Inflammatory macrophage treated with lipopolysaccharide for 1 hour (primary cell): ENCODE measurements around the gene EPHA6.
"Not testable (repeated sequence)": the region's sequence is repeated elsewhere in the genome, so short reads cannot be mapped to it uniquely, and the experiment has no call there.

Source experiments
- DNase-seq, 2 donors: peaks; one replicate each; pipeline ENCODE4 v3.0.0-alpha.2; 2020 to 2022

EPHA6 gene

DNA sequence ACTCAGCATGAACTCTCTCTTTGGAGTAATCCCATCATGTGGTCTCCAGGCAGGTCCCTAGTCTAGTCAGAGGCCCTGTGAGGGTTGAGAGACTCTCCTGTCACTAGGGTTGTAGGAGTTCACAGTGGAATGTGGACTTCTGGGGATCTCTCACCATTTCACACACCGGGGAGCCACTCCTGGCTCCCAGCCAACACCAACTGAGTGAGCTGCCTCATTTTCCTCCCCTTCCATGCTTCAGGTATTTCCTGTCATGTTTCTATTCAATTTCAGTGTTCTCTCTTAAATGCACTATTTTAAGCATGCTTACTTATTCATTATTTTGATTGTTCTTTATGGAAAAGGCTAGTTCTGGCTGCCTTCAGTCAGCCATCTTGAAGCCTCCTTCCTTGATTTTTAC is 482.6 kb downstream of the EPHA6 start:
- DNase-seq = no peak

DNA sequence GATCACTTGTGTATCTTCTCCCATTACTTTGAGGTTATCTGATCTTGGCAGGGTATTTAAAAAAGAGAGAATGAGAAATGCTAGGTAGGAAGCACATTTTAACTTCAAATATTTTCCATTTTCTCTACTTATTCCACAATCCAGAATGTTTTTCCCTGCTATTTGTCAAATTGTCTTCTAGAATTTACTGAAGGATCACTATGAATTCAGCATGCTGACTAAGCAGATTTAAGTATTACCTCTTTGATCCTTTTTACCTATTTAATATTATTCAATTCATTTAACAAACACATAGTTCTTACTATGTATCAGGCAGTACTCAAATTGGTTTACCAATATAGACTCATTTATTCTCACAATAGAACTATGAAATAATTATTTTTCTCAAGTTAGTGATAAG is 486.7 kb downstream of the EPHA6 start:
- no peak for DNase-seq

DNA sequence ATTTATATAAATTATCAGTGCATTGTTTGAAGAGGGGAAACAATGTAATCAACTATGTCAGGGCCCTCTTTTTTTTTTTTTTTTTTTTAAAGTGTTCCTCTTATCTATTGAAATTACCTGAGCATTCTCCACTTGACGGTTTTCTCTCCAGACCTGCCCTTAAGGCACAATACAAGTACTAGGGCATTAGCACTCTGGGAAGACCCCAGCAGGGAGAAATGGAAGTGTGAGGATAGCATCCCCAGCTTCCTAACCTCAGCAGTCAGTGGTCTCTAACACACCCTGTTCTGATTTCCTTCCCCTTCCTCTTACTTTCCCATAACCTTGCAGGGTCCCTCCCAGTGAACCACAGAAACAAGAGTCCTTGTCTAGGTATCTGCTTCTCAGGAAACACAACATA is 491.8 kb downstream of the EPHA6 start:
- no peak for DNase-seq

DNA sequence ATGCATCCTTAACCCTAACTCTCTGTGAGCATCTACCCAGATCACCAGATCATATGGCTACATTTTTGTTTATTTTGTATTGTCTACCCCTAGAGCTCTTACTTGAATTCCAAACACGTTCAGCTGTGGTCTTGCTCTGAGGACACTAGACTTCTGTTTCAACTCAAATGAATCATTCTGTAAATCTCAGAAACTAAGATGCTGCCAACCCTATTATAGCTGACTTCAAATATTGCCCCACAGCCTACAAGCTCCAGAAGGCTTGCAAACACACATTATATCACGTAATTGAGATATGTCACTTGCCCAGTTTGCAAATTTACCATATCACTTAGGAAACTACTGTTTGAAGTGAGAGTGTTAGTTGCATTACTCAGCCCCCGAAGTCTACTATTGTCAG is 524.0 kb downstream of the EPHA6 start:
- DNase-seq = no peak

DNA sequence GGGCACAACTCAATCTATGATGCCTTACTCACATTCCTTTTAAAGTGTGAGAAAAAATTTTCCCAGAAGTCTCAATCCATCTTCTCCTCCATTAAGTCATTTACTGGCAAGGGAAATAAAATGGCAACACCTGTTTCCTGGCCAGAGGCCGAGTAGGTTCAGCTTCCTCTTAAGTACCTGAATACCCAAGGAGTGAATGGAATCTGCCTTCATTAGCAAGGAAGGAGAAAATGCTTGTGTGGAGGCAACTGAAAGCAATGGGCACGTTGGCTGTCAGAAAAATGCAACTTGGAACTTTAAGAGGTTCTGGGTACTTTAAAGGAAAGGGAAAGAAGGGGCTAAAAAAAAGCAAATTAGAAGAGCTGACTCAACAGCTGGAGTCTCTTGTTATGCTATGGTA is 526.5 kb downstream of the EPHA6 start:
- DNase-seq = no peak

DNA sequence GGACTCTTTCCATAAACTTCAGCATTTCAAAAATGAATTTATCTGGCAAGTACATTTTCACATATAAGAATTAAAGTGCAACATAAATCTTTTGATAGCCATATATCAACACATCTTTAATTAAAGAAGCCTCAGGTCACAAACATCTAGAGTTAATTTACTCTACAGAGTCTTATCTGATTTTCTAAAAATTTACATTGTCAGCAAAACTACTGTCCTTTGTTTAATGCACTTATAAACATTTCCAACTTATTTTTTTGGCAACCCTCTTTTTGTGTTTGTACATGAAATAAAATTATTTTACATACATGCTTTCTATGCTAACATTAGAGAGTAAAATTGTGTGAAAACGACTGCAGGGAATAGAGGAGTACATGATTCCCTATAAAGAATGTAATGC is 533.4 kb downstream of the EPHA6 start:
- no peak for DNase-seq

DNA sequence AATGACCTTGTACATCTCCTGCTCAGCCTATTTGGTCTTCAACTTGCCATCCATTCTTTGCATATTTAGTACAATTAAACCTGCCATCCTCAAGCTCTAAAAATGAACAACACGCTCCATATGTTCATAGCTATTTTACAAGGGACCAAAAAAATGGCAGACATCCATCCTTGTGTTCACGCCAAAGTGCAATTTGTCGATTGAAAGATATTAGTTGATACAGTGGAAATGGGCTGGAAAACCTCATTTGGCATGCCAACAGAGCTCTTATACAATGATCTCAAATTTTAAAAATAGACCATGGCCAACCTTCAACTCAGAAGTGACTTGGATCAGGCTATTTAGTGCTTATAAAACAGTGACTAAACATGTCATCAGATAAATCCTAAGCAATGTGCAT is 536.6 kb downstream of the EPHA6 start:
- no peak for DNase-seq

GRCh38 chr3:97353176-97353575 is 538.8 kb downstream of the EPHA6 start:
- DNase-seq = no peak

GRCh38 chr3:97359977-97360376 is 545.6 kb downstream of the EPHA6 start:
- DNase-seq = no peak

- no peak for DNase-seq
Measured at GRCh38 chr3:97360804-97361203, 546.4 kb downstream of the EPHA6 start.

DNA sequence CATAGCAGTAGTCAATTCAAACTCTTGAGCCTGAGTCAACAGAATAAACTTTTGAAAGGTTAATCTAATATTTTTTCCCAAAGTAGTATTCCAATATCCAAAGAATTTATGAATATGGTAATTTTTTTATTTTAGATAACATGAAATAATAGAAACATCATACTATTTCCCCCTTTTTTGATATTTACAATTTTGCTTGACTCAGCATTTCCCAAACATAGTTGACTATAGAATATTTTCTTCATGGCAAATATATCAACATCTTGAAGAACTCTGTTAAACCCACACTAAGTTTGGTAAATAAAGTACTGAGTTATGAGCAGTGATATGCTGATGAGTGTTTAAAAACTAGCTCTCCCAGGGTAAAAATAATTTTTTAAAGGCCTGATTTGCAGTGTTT is 570.2 kb downstream of the EPHA6 start:
- DNase-seq = no peak

- no peak for DNase-seq
Measured at GRCh38 chr3:97388774-97389173, 574.4 kb downstream of the EPHA6 start.

GRCh38 chr3:97389936-97390335 is 575.5 kb downstream of the EPHA6 start:
- DNase-seq = no peak

GRCh38 chr3:97391167-97391566 is 576.8 kb downstream of the EPHA6 start:
- DNase-seq = no peak

DNA sequence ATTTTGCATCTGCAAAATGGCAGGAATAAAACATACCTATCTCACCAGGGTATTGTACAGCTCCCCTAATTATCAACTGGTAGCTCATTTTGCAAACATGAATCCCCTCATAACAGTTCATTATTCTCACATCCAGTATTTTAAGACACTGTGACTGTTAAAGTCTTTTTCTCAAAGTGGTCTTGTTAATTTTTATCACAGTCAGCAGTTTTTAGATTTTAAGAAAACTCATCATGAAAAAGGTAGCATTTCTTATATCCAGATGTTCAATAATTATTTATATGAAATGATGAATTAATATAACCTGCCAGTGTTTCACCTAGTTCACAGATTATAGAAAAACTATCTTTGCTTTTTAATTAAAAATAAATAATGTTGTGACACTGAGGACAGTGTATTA is 595.2 kb downstream of the EPHA6 start:
- no peak for DNase-seq

- DNase-seq = no peak
Measured at GRCh38 chr3:97421565-97421964, 607.2 kb downstream of the EPHA6 start.

DNA sequence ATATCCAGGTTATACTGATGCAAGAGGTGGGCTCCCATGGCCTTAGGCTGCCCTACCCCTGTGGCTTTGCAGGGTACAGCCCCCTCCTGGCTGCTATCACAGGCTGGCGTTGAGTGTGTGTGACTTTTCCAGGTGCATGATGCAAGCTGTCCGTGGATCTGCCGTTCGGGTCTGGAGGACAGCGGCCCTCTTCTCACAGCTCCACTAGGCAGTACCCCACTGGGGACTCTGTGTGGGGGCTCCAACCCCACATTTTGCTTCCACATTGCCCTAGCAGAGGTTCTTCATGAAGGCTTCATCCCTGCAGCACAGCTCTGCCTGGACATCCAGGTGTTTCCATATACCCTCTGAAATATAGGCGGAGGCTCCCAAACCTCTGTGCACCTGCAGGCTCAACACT is 610.6 kb downstream of the EPHA6 start:
- no peak for DNase-seq

GRCh38 chr3:97430601-97431000 is 616.2 kb downstream of the EPHA6 start:
- DNase-seq = no peak

GRCh38 chr3:97432914-97433313 is 618.5 kb downstream of the EPHA6 start:
- no peak for DNase-seq

GRCh38 chr3:97438131-97438530 is 623.7 kb downstream of the EPHA6 start:
- no peak for DNase-seq

DNA sequence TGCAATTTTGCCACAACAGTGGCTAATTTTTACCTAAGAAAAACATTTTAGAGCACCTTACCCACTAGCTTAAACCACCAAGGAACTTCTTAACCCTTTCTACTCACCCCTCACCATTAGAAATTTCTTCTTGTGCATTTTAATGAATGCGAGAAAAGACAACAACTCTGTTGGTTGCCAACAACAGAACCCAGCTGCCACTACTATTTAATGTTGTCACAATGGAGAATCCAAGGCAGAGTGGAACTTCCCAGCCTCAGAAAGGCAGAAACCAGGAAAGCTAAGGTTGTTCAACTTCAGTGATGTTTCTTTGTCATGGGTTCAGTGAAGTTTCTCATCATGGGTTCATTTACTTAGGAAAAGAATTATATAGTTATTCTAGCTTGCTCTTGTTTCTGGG is 625.0 kb downstream of the EPHA6 start:
- no peak for DNase-seq

- no peak for DNase-seq
Measured at GRCh38 chr3:97464035-97464434, 649.6 kb downstream of the EPHA6 start.

DNA sequence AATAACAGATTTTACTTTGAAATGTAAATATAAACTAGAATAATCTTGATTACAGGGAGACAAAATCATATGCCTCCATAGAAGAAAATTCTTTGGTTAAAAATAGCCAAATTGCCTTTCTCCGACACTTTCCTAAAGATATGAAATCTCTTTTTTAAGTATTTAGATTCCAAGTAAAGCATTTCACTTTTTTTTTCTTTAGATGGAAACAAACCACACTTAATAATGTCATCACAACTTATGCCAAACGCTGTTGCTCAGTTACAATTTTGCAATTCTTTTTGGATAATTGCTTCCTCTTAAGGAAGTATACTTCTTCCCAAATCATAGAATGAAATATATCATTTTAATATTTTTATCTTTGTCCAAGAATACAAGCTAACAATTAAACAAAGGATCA is 656.1 kb downstream of the EPHA6 start:
- no peak for DNase-seq

GRCh38 chr3:97479740-97480139 is 665.3 kb downstream of the EPHA6 start:
- no peak for DNase-seq

- not testable (repeated sequence) for DNase-seq
Measured at GRCh38 chr3:97480696-97481289, 666.4 kb downstream of the EPHA6 start.

DNA sequence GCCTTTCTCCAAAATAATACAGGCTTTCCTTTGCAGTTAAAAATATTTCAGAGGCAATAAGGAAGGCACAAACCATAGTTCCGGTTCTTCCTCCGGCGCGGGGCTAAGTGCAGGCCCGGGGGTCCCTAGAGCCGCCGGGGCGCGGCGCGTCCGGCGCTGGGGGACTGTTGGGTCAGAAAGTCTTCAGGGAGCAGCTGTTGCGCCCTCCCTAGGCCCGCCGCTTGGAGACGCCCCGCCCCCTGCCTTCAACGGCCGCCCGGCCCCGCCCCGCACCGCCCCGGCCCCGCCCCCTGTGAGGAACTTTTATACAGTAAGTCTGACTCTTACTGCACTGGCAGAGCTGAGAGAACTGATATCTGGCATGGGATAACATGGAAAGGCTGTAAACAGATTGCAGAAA is 667.0 kb downstream of the EPHA6 start:
- no peak for DNase-seq
